GM12878 (cell line): ENCODE results near the gene MZT2B. TPM values are rescaled to one million over a fixed set of nuclear protein-coding genes. Genes with fewer than 3 reads are reported as not detected.
"Not testable (repeated sequence)": the region's sequence is repeated elsewhere in the genome, so short reads cannot be mapped to it uniquely, and the experiment has no call there.

ENCODE experiments used
- ATAC-seq: fragments of 200-7000 bp; cut with Tn5 transposase; 3 replicates; pipeline ENCODE4 v1.9.1; 2020; ENCODE audit warnings: mild to moderate bottlenecking, moderate library complexity
- BruUV-seq: library from RNA; stranded (reverse); fragments of 400-500 nt; replicated peaks from 2 replicates; lab custom pipeline; 2021; lab: Mats Ljungman, UMichigan
- CTCF ChIA-PET: fragments of 300-600 bp; sonication (Branson Sonifier 250); formaldehyde crosslinking; extraction: SDS; loops from one replicate; lab custom pipeline; 2021; ENCODE audit warnings: inconsistent platforms; lab: Yijun Ruan, JAX
- POLR2A ChIA-PET: fragments of 350-600 bp; formaldehyde crosslinking; extraction: SDS; loops from one replicate; lab custom pipeline; 2021; ENCODE audit warnings: inconsistent platforms; lab: Charles Lee
- RAD21 ChIA-PET: fragments of 300-600 bp; sonication (Branson Sonifier 250); formaldehyde crosslinking; loops from one replicate; lab custom pipeline; 2023; ENCODE audit warnings: antibody characterized with exemption; ENCODE audit not compliant: unreplicated experiment; lab: Charles Lee
- SMC1A ChIA-PET: fragments of 300-600 bp; sonication (Branson Sonifier 250); formaldehyde crosslinking; loops from one replicate; lab custom pipeline; 2023; ENCODE audit not compliant: unreplicated experiment, uncharacterized antibody; lab: Charles Lee
- DNase-seq: peaks from one replicate; pipeline ENCODE4 v3.0.0-alpha.2; 2011; ENCODE audit warnings: low read depth, low spot score
- FAIRE-seq: peaks from 3 replicates; lab custom pipeline; 2011; peaks lifted over from hg19 to GRCh38; lab: Jason Lieb, UNC
- H2AFZ ChIP-seq: 2 replicates; pipeline ENCODE4 v1.6.0; 2011; ENCODE audit warnings: low read depth, low read length, control low read depth; ENCODE audit not compliant: control insufficient read depth
- H3K27ac ChIP-seq: 2 replicates; pipeline ENCODE4 v1.5.1; 2011; ENCODE audit warnings: control low read depth; ENCODE audit not compliant: control insufficient read depth, insufficient read depth
- H3K27me3 ChIP-seq, 2 experiments: replicated peaks in 1 of 2; 2 replicates each; pipeline versions ENCODE4 v1.6.0 to v1.6.1; 2011; ENCODE audit warnings: low read length in 1 of 2; ENCODE audit not compliant: control insufficient read depth in 2 of 2, insufficient read depth in 2 of 2
- H3K36me3 ChIP-seq, 2 experiments: 2 replicates each; pipeline ENCODE4 v1.5.1; 2011; ENCODE audit warnings: low read length in 1 of 2; ENCODE audit not compliant: control insufficient read depth in 2 of 2, insufficient read depth in 2 of 2
- H3K4me1 ChIP-seq: 2 replicates; pipeline ENCODE4 v1.6.1; 2011; ENCODE audit warnings: mild to moderate bottlenecking, low read length, moderate library complexity, mixed read lengths; ENCODE audit not compliant: control insufficient read depth, insufficient read depth
- H3K4me2 ChIP-seq: 2 replicates; pipeline ENCODE4 v1.6.0; 2011; ENCODE audit warnings: control low read depth; ENCODE audit not compliant: control insufficient read depth, insufficient read depth
- H3K4me3 ChIP-seq: fragments of 200-600 bp; sonication (generic); 2 replicates; pipeline ENCODE4 v1.5.1; 2016
- H3K79me2 ChIP-seq: 2 replicates; pipeline ENCODE4 v1.6.0; 2011; ENCODE audit warnings: low read length; ENCODE audit not compliant: control insufficient read depth, insufficient read depth
- H3K9ac ChIP-seq: 2 replicates; pipeline ENCODE4 v1.8.0; 2011; ENCODE audit warnings: low read length, control low read depth, mixed read lengths; ENCODE audit not compliant: control insufficient read depth, insufficient read depth
- H3K9me3 ChIP-seq: replicated peaks from 3 replicates; pipeline ENCODE4 v1.5.1; 2011; ENCODE audit warnings: mild to moderate bottlenecking, low read length; ENCODE audit not compliant: control insufficient read depth, insufficient read depth
- H4K20me1 ChIP-seq: 2 replicates; pipeline ENCODE4 v1.6.0; 2011; ENCODE audit not compliant: control insufficient read depth, insufficient read depth
- GATAD2B ChIP-seq: fragments of 450-650 bp; conservative IDR thresholded peaks from 2 replicates; pipeline ENCODE4 v1.6.1; 2017; ENCODE audit warnings: low read depth, mild to moderate bottlenecking, moderate library complexity
- IKZF1 ChIP-seq: fragments of 450-650 bp; conservative IDR thresholded peaks from 2 replicates; pipeline ENCODE4 v1.6.1; 2017; ENCODE audit warnings: antibody characterized with exemption, mild to moderate bottlenecking
- NR2F1 ChIP-seq: fragments of 450-650 bp; conservative IDR thresholded peaks from 2 replicates; pipeline ENCODE4 v1.6.1; 2017; ENCODE audit warnings: mild to moderate bottlenecking
- WGBS: methylation state at CpG from one replicate; pipeline ENCODE4 v1.1.6; 2016; ENCODE audit warnings: low lambda C conversion rate; ENCODE audit not compliant: insufficient replicate concordance, insufficient coverage; ENCODE audit errors: missing lambda C conversion rate; 5-methylcytosine and 5-hydroxymethylcytosine counted together
- in situ Hi-C: fragments of 300-500 bp; cut with MboI; formaldehyde crosslinking; loops from 9 replicates; pipeline ENCODE4 v1.14.3; 2018; ENCODE audit warnings: mixed read lengths
- intact Hi-C: fragments of 100-400 bp; cut with micrococcal nuclease; formaldehyde crosslinking; loops from one replicate; pipeline ENCODE4 v1.14.2; 2022; ENCODE audit not compliant: unreplicated experiment
- polyA plus RNA-seq, 11 experiments: library from polyadenylated mRNA; depleted of rRNA in 4 of 11; unstranded in 6 of 11; stranded (reverse) in 5 of 11; fragments of >200 nt; fragmentation: Nextera tagmentation in 4 of 11; fragmentation: Illumina TruSeq in 1 of 11; extraction: Ambion mirVana in 4 of 11; extraction: Trizol in 1 of 11; gene quantifications; 1 replicate in 1 of 11; 2 replicates in 10 of 11; pipeline versions ENCODE4 v1.2.1 to v1.2.3, GENCODE V29; 2011 to 2016; ENCODE audit warnings: inconsistent platforms in 2 of 11, missing spikeins in 2 of 11, low read depth in 1 of 11
- total RNA-seq, 4 experiments: library from RNA; depleted of rRNA in 3 of 4; stranded (reverse); fragments of >200 nt in 3 of 4; fragmentation: Illumina TruSeq in 1 of 4; extraction: Trizol in 1 of 4; gene quantifications; 2 replicates each; pipeline versions ENCODE4 v1.2.1 to v1.2.3, GENCODE V29; 2013 to 2021

MZT2B gene
- total and polyA plus RNA-seq, 10 of the 15 experiments (the other 5 are each of a cell fraction or from before 2014, with no cell fraction given): 6.3 to 399 (median 198) TPM

DNA sequence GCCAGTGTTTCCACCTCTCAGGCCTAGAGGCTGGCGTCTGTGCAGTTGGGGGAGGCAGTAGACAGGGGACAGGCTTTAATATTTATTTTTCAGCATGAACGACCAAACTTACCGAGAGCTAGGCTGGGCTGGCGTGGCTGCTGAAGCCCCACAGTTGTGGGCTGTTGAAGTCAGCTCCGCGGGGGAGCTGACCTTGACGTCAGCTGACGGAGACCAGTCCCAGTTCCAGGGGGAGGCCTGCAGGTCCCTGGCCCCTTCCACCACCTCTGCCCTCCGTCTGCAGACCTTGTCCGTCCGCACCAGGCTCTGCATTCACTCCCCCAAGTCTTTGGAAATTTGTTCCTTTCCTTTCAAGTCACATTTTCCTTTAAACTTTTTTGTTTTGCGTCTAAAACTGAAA is 49.6 kb downstream of the MZT2B start (continued):
- TF ChIP-seq NR2F1 (no peak), IKZF1 (no peak), GATAD2B (no peak)

DNA sequence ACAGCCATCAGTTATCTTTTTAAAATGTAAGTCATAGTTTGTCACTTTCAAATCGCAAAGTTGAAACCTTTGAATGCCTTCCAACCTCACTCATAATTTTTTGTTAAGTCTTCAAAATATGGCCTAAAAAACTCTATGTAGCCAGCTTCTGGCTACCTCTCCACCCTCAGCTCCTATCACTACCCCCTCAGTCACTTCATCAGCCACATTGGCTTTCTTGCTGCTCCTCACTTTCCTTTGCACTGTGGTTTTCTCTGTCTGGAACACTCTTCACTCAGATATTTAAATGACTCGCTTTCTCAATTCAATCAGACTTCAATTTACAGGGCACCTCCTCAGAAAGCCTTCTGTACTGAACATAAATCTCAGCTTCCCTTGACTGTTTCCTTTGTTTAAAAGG is 51.0 kb downstream of the MZT2B start:
- FAIRE-seq, SMC1A ChIA-PET, in situ Hi-C loops, H3K79me2 ChIP-seq, intact Hi-C loops, RAD21 ChIA-PET, POLR2A ChIA-PET, H3K9ac ChIP-seq, H3K9me3 ChIP-seq, H4K20me1 ChIP-seq, H2AFZ ChIP-seq, H3K4me3 ChIP-seq, H3K27ac ChIP-seq, H3K4me2 ChIP-seq, ATAC-seq, CTCF ChIA-PET, H3K4me1 ChIP-seq, BruUV-seq, H3K27me3 ChIP-seq, DNase-seq, H3K36me3 ChIP-seq: not testable (repeated sequence)
- 50% methylated on average over 2 of the region's 2 CpGs for WGBS

DNA sequence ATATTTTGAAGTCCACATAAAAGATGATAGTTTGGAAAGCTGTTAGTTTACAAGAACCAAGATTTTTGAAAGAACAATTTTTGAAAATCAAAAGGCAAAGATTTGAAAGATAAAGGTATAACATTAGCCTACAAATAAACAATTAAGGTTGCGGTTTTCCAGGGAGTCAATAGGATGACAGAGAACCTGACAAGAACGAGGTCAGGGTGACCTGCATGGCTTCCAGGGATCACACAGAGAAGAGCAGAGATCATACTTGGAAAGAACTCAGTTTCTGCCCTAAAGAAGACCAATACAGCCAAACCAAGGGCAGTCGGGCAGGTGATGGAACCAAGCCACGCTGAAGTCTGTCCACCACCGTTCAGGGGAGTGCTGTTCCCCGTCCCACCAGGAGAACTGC is 57.5 kb downstream of the MZT2B start:
- H3K9me3 ChIP-seq, BruUV-seq, ATAC-seq, CTCF ChIA-PET, H3K4me3 ChIP-seq, H3K79me2 ChIP-seq, SMC1A ChIA-PET, H3K27ac ChIP-seq, FAIRE-seq, in situ Hi-C loops, H3K4me1 ChIP-seq, POLR2A ChIA-PET, RAD21 ChIA-PET, intact Hi-C loops, H3K4me2 ChIP-seq, H3K27me3 ChIP-seq, H2AFZ ChIP-seq, H3K9ac ChIP-seq, H4K20me1 ChIP-seq, H3K36me3 ChIP-seq, DNase-seq: not testable (repeated sequence)
- WGBS: 39% methylated on average over 6 of the region's 6 CpGs

Other genes starting within 250 kb of the MZT2B start
- gene RAB6C, start 202.6 kb upstream of the MZT2B start, total RNA-seq (2014; rRNA removed): not detected in 2 replicates
- not detected in 2 replicates for gene RAB6C, start 202.6 kb upstream of the MZT2B start, total RNA-seq (2014; rRNA removed; fragmentation: Illumina TruSeq; extraction: Trizol)
- gene RAB6C, start 202.6 kb upstream of the MZT2B start, total RNA-seq (2021): not detected in 2 replicates
- not detected in 2 replicates for gene RAB6C, start 202.6 kb upstream of the MZT2B start, polyA plus RNA-seq (2011; rRNA removed)
- gene RAB6C, start 202.6 kb upstream of the MZT2B start, polyA plus RNA-seq (2014; fragmentation: Illumina TruSeq; extraction: Trizol): not detected in 2 replicates
- not detected for gene RAB6C, start 202.6 kb upstream of the MZT2B start, polyA plus RNA-seq (2014; fragmentation: Nextera tagmentation; extraction: Ambion mirVana)
- gene RAB6C, start 202.6 kb upstream of the MZT2B start, polyA plus RNA-seq (2014; rRNA removed): not detected in 2 replicates
- not detected for gene RAB6C, start 202.6 kb upstream of the MZT2B start, polyA plus RNA-seq (2016; fragmentation: Nextera tagmentation; extraction: Ambion mirVana)
- 0.11 TPM in 1 of 2 replicates, not detected in the other for gene POTEF, start 53.0 kb upstream of the MZT2B start, total RNA-seq (2014; rRNA removed)
- not detected in 2 replicates for gene POTEF, start 53.0 kb upstream of the MZT2B start, total RNA-seq (2014; rRNA removed; fragmentation: Illumina TruSeq; extraction: Trizol)
- not detected in 2 replicates for gene POTEF, start 53.0 kb upstream of the MZT2B start, total RNA-seq (2021)
- gene POTEF, start 53.0 kb upstream of the MZT2B start, polyA plus RNA-seq (2011; rRNA removed): not detected in 2 replicates
- 0.03 TPM in 1 of 2 replicates, not detected in the other for gene POTEF, start 53.0 kb upstream of the MZT2B start, polyA plus RNA-seq (2014; fragmentation: Illumina TruSeq; extraction: Trizol)
- not detected for gene POTEF, start 53.0 kb upstream of the MZT2B start, polyA plus RNA-seq (2014; fragmentation: Nextera tagmentation; extraction: Ambion mirVana)
- gene POTEF, start 53.0 kb upstream of the MZT2B start, polyA plus RNA-seq (2014; rRNA removed): 0.05 TPM in 1 of 2 replicates, not detected in the other
- gene POTEF, start 53.0 kb upstream of the MZT2B start, polyA plus RNA-seq (2016; fragmentation: Nextera tagmentation; extraction: Ambion mirVana): not detected
- gene CCDC74B, start 37.1 kb upstream of the MZT2B start, total RNA-seq (2014; rRNA removed): 15.3 and 17.9 TPM in 2 replicates
- gene CCDC74B, start 37.1 kb upstream of the MZT2B start, total RNA-seq (2014; rRNA removed; fragmentation: Illumina TruSeq; extraction: Trizol): 6.1 and 7.2 TPM in 2 replicates
- 14.4 and 15.3 TPM in 2 replicates for gene CCDC74B, start 37.1 kb upstream of the MZT2B start, total RNA-seq (2021)
- gene CCDC74B, start 37.1 kb upstream of the MZT2B start, polyA plus RNA-seq (2011; rRNA removed): 8.9 and 10.7 TPM in 2 replicates
- 2.2 and 6.5 TPM in 2 replicates for gene CCDC74B, start 37.1 kb upstream of the MZT2B start, polyA plus RNA-seq (2014; fragmentation: Illumina TruSeq; extraction: Trizol)
- 1 to 10 TPM in 1 of 2 experiments, under 1 TPM in 1; 0.52 to 2.9 TPM for gene CCDC74B, start 37.1 kb upstream of the MZT2B start, polyA plus RNA-seq (2014; fragmentation: Nextera tagmentation; extraction: Ambion mirVana)
- 21.2 and 26.2 TPM in 2 replicates for gene CCDC74B, start 37.1 kb upstream of the MZT2B start, polyA plus RNA-seq (2014; rRNA removed)
- gene CCDC74B, start 37.1 kb upstream of the MZT2B start, polyA plus RNA-seq (2016; fragmentation: Nextera tagmentation; extraction: Ambion mirVana): 10 to 100 TPM in 1 of 2 experiments, 1 to 10 TPM in 1; 8.8 to 11.3 TPM
- 36.1 and 45.9 TPM in 2 replicates for gene SMPD4, start 660 bp upstream of the MZT2B start, total RNA-seq (2014; rRNA removed)
- gene SMPD4, start 660 bp upstream of the MZT2B start, total RNA-seq (2014; rRNA removed; fragmentation: Illumina TruSeq; extraction: Trizol): 23.7 and 27.1 TPM in 2 replicates
- 78.2 and 79.5 TPM in 2 replicates for gene SMPD4, start 660 bp upstream of the MZT2B start, total RNA-seq (2021)
- gene SMPD4, start 660 bp upstream of the MZT2B start, polyA plus RNA-seq (2011; rRNA removed): 13.7 and 26.0 TPM in 2 replicates
- gene SMPD4, start 660 bp upstream of the MZT2B start, polyA plus RNA-seq (2014; fragmentation: Illumina TruSeq; extraction: Trizol): 23.4 and 45.4 TPM in 2 replicates
- 10 to 100 TPM in 1 of 2 experiments, 1 to 10 TPM in 1; 5.0 to 10.4 TPM for gene SMPD4, start 660 bp upstream of the MZT2B start, polyA plus RNA-seq (2014; fragmentation: Nextera tagmentation; extraction: Ambion mirVana)
- gene SMPD4, start 660 bp upstream of the MZT2B start, polyA plus RNA-seq (2014; rRNA removed): 60.4 and 62.8 TPM in 2 replicates
- gene SMPD4, start 660 bp upstream of the MZT2B start, polyA plus RNA-seq (2016; fragmentation: Nextera tagmentation; extraction: Ambion mirVana): 10 to 100 TPM; 79.0 to 82.0 TPM
- gene TUBA3E, start 16.2 kb downstream of the MZT2B start, total RNA-seq (2014; rRNA removed): not detected in 2 replicates
- not detected in 2 replicates for gene TUBA3E, start 16.2 kb downstream of the MZT2B start, total RNA-seq (2014; rRNA removed; fragmentation: Illumina TruSeq; extraction: Trizol)
- not detected in 2 replicates for gene TUBA3E, start 16.2 kb downstream of the MZT2B start, total RNA-seq (2021)
- not detected in 2 replicates for gene TUBA3E, start 16.2 kb downstream of the MZT2B start, polyA plus RNA-seq (2011; rRNA removed)
- not detected in 2 replicates for gene TUBA3E, start 16.2 kb downstream of the MZT2B start, polyA plus RNA-seq (2014; fragmentation: Illumina TruSeq; extraction: Trizol)
- not detected for gene TUBA3E, start 16.2 kb downstream of the MZT2B start, polyA plus RNA-seq (2014; fragmentation: Nextera tagmentation; extraction: Ambion mirVana)
- not detected in 2 replicates for gene TUBA3E, start 16.2 kb downstream of the MZT2B start, polyA plus RNA-seq (2014; rRNA removed)
- not detected for gene TUBA3E, start 16.2 kb downstream of the MZT2B start, polyA plus RNA-seq (2016; fragmentation: Nextera tagmentation; extraction: Ambion mirVana)
- 181 and 209 TPM in 2 replicates for gene IMP4, start 160.6 kb downstream of the MZT2B start, total RNA-seq (2014; rRNA removed)
- gene IMP4, start 160.6 kb downstream of the MZT2B start, total RNA-seq (2014; rRNA removed; fragmentation: Illumina TruSeq; extraction: Trizol): 74.9 and 85.3 TPM in 2 replicates
- 166 and 171 TPM in 2 replicates for gene IMP4, start 160.6 kb downstream of the MZT2B start, total RNA-seq (2021)
- 78.0 and 162 TPM in 2 replicates for gene IMP4, start 160.6 kb downstream of the MZT2B start, polyA plus RNA-seq (2011; rRNA removed)
- 43.2 and 70.5 TPM in 2 replicates for gene IMP4, start 160.6 kb downstream of the MZT2B start, polyA plus RNA-seq (2014; fragmentation: Illumina TruSeq; extraction: Trizol)
- 100 to 1,000 TPM in 1 of 2 experiments, 10 to 100 TPM in 1; 41.4 to 100 TPM for gene IMP4, start 160.6 kb downstream of the MZT2B start, polyA plus RNA-seq (2014; fragmentation: Nextera tagmentation; extraction: Ambion mirVana)
- 242 and 273 TPM in 2 replicates for gene IMP4, start 160.6 kb downstream of the MZT2B start, polyA plus RNA-seq (2014; rRNA removed)
- 100 to 1,000 TPM; 183 to 206 TPM for gene IMP4, start 160.6 kb downstream of the MZT2B start, polyA plus RNA-seq (2016; fragmentation: Nextera tagmentation; extraction: Ambion mirVana)
- 31.4 and 36.9 TPM in 2 replicates for gene PTPN18, start 173.8 kb downstream of the MZT2B start, total RNA-seq (2014; rRNA removed)
- gene PTPN18, start 173.8 kb downstream of the MZT2B start, total RNA-seq (2014; rRNA removed; fragmentation: Illumina TruSeq; extraction: Trizol): 38.5 and 39.8 TPM in 2 replicates
- gene PTPN18, start 173.8 kb downstream of the MZT2B start, total RNA-seq (2021): 41.9 and 43.1 TPM in 2 replicates
- 29.3 and 47.0 TPM in 2 replicates for gene PTPN18, start 173.8 kb downstream of the MZT2B start, polyA plus RNA-seq (2011; rRNA removed)
- 89.9 and 99.8 TPM in 2 replicates for gene PTPN18, start 173.8 kb downstream of the MZT2B start, polyA plus RNA-seq (2014; fragmentation: Illumina TruSeq; extraction: Trizol)
- gene PTPN18, start 173.8 kb downstream of the MZT2B start, polyA plus RNA-seq (2014; fragmentation: Nextera tagmentation; extraction: Ambion mirVana): 10 to 100 TPM; 14.8 to 17.5 TPM
- gene PTPN18, start 173.8 kb downstream of the MZT2B start, polyA plus RNA-seq (2014; rRNA removed): 58.4 and 58.8 TPM in 2 replicates
- 10 to 100 TPM; 43.7 to 45.6 TPM for gene PTPN18, start 173.8 kb downstream of the MZT2B start, polyA plus RNA-seq (2016; fragmentation: Nextera tagmentation; extraction: Ambion mirVana)